GM18861 (cell line): ENCODE measurements around the gene SLC8A1.

ENCODE experiments used
- ATAC-seq: cut with Tn5 transposase; IDR thresholded peaks from one replicate; pipeline ENCODE4 v1.9.1; 2021; ENCODE audit not compliant: unreplicated experiment

SLC8A1 gene

GRCh38 chr2:40451918-40452605 lies at the start of gene SLC8A1:
SLC8A1 (minus strand) TSS chr2:40452090.
- no peak for ATAC-seq

DNA sequence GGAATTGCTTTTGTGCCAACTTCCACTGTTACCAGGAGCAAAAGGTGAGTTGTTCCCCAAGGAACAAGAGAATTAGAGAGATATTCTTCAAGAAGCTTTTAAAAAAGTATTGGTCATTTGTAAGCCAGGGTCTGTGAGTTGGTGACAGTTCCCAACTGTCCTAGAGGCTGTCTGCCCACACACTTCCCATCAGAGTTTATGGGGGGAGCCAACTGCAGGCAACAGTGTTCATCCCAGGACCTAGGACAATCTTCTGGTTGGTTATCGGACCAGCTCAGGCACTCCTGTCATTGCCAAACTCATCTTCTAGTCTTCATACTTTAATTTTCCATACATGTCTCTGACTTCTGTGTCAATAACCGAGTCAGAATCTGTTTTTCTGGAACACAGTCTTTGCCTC lies 47.5 kb upstream of the SLC8A1 start:
- no peak for ATAC-seq

- no peak for ATAC-seq
These were observed 45.5 kb upstream of the SLC8A1 start for GRCh38 chr2:40497251-40497859.

- ATAC-seq = no peak
These were observed 37.7 kb upstream of the SLC8A1 start for GRCh38 chr2:40489678-40489960.

DNA sequence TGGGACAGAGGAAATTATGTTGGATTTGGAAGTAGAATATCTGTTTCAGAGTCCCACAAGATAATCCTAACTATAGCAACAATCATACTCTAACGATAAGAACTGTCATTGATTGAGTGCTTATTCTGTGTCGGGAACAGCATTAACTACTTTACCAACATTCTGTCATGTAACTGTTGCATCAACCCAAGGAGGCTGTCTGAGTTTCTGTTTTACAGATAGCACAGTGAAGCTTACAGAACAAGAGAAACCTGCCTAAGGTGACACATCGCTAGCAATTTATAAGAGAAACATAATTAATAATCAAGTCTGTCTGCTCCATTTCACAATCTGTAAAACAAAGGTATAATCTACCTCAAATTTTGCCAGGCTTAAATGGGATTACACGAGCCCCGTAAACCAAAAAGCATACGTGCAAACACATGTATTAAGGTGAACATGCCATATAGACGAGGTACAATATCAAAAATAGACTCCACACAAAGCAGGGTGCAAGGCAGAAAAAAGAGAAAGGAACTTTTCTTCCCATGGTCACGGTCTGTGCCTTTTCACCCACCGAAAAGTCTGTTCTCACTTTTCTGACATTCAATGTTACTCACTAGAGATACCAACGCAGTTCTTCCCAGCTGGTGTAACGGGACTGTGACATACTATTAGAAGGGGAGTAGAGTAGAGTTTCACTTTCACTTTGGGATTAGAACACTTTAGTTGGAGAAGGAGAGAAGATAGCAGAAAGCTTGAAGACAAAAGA lies 37.2 kb upstream of the SLC8A1 start:
- ATAC-seq = peak; percentile 81

- ATAC-seq = no peak
These were observed 36.3 kb upstream of the SLC8A1 start for GRCh38 chr2:40488101-40488601.

DNA sequence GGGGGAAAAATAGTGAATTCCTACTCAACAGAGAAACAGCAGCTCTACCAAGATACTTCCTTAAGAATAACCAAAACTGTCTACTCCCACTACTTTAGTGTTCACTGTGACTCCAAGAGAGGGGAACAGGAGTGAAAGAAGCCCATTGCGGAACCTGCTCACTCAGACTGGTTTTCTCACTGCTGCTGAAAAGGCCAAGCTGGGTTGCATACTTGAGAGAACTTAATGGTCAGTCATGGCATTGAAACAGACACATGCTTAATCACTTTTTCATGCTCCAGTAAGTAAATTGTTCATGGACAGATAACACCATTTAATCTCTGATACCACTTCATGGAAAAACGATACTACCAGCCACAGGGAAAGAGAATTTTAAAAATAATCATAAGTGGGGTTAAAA lies 35.7 kb upstream of the SLC8A1 start:
- ATAC-seq = no peak

- no peak for ATAC-seq
These were observed 34.0 kb upstream of the SLC8A1 start for GRCh38 chr2:40485854-40486253.

GRCh38 chr2:40485318-40485717 lies 33.4 kb upstream of the SLC8A1 start:
- no peak for ATAC-seq

DNA sequence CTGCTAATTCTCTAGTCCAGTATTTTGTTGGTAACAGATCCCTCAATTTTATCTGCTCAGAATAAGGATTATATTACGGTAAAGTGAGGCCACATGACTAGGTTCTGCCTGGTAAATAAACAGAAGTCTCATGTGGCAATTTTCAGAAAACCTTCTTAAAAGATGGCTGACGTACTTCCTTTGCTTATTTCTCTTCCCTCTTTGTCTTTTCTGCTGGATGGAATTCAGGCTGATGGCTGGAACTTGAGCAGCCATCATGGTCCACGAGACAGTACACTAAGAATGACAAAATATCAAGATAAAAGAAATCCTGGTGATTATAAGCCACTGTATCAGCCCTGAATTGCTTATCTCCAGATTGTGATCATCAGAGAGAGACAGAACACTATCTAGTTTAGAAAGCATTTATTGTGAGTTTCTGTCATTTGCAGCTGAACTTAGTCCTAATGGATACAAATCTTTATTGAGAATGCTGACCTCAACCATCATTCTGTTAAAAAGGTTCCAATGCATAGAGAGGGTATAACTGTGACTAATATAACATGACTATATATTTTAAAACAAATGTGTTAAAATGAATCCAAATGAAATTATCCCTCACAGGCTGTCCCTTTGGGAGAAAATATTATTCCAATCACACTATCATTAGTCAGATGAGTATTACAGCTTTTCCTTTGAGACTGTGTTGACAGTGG lies 31.8 kb upstream of the SLC8A1 start:
- ATAC-seq = no peak

DNA sequence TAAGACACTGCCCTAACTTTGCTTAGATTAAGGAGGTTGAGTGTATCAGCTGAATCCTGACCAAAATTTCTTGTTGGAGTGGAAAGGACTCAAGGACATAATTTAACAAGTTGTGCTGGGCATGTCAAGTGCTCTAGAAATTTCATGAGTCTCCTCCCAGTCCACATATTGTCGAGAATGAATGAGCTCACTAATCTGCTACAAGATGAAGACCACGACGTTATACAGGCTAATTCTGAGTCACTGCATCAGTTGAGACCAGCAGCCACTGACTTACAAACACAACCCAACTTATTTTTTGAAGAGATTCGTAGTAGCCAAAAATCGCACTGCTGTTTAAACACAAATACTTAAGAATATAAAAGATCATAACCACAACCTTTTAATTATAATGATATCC lies 28.7 kb upstream of the SLC8A1 start:
- ATAC-seq = no peak

- no peak for ATAC-seq
These were observed 28.2 kb upstream of the SLC8A1 start for GRCh38 chr2:40480073-40480472.

- no peak for ATAC-seq
These were observed 25.5 kb upstream of the SLC8A1 start for GRCh38 chr2:40477361-40477760.

DNA sequence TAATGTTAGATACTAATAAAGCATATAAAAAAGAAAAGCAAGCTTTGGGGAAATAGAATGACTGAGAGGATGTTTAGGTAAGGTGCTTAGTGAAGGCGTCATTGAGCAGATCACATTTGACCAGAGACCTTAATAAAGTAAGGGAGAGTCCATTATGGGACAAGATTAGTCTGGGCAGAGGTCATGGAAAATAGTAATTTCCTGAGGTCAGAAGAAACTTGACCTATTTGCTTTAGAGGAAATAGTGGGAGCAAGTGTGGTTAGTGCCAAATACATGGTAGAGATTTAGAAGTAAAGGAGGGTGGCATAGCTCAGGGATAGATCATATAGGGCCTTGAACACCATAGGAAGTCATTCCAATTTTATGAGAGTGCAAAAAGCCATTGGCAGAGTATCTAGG lies 24.5 kb upstream of the SLC8A1 start:
- ATAC-seq = no peak

- no peak for ATAC-seq
These were observed 22.4 kb upstream of the SLC8A1 start for GRCh38 chr2:40474306-40474705.

DNA sequence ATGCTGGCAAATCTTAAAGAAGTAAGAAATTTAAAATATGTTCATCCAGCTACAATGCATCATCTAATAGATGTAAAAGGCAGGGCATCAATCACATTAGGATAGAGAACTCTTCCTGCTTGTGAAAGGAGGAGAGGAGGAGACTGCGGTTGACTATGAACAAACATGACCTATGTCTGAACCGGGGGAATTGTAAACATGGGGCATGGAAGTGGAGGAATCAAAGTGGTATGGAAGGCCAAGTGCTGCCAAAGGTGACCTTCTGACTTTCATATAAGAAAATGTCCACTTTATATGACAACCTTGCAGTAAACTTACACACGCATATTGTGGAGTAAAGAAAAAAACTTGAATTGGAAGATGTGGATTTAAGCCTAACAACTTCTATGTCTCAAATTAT lies 20.0 kb upstream of the SLC8A1 start:
- no peak for ATAC-seq

DNA sequence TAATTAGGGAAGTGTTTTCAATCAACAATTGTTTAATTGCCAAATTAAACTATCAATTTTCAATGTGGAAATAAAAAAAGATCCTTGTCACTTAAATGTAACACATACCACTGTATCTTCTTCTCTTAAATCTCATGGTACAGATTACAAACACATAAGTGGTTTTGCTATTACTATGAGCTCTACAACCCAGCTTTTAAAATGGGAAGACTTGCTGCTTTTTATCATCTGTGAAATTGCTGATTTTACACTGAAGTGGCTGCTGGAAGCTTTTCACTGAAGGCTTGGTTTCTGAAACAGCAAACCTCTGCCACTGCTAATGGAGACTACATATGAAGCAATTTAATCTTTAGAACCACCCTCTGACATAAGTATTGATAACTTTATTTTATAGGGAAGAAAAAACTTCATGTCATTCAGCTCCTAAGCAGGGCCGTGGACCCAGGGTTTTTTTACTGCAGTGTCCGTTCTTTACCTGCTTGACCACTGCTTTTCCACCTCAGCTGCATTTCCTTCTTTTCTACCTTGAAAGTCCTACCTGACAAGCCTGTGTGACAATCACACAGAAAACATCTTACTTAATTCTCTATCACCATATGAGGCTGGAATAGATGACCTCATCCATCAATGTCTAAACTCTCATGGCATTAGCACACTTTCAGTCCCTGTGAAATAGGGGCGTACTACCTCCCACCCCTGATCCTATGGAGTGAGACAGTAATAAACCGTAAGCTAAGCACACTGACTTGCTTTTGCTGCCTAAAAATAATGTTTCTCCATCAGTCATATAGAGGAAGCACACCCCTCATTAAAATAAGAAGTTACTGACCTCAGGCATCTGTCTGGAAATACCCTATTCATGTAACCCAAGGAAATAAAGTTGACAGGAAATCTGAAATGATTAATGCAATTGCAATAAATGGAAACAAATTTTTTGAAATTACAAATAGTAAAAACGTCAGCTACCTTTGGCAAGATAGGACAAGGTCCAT lies 19.2 kb upstream of the SLC8A1 start:
- no peak for ATAC-seq

GRCh38 chr2:40466935-40467572 lies 15.2 kb upstream of the SLC8A1 start:
- no peak for ATAC-seq

GRCh38 chr2:40466332-40466906 lies 14.5 kb upstream of the SLC8A1 start:
- no peak for ATAC-seq

DNA sequence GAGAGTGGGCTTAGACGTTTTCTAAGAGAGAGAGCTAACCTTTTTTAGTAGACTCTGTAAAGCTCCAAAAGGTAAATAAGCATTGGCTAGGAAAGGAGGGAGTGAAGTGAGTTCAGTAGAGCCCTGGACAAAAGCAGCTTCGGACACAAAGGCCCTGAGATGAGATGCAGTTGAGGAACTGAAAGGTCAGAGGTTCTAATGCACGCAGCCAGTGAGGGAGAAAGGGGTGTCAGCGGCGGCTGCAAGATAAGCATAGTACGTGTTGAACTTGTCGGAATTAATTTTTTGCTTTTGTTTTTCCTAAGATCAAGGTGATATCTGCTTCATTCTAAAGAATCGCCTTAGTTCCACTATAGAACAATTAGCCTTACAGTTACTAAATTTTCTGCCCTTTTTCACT lies 11.2 kb upstream of the SLC8A1 start:
- no peak for ATAC-seq
